MM.1S (cell line): ENCODE data around the gene AK9.

Experiments
- DNase-seq: peaks from one replicate; pipeline ENCODE4 v3.0.0-alpha.2; 2015
- H2AFZ ChIP-seq: fragments of 300-600 bp; sonication (generic); 2 replicates; pipeline ENCODE4 v1.6.0; 2016; ENCODE audit warnings: antibody characterized with exemption, low read length
- H3F3A ChIP-seq: fragments of 300-600 bp; sonication (generic); 2 replicates; pipeline ENCODE4 v1.6.1; 2016; ENCODE audit warnings: mild to moderate bottlenecking, antibody characterized with exemption, low read length, moderate library complexity, mixed read lengths; ENCODE audit not compliant: insufficient read depth
- H3K27ac ChIP-seq: fragments of 300-600 bp; sonication (generic); 2 replicates; pipeline ENCODE4 v1.5.1; 2016; ENCODE audit warnings: mild to moderate bottlenecking, low read length
- H3K27me3 ChIP-seq: fragments of 300-600 bp; sonication (generic); replicated peaks from 2 replicates; pipeline ENCODE4 v1.6.0; 2016; ENCODE audit warnings: low read length; ENCODE audit not compliant: insufficient read depth
- H3K36me3 ChIP-seq: fragments of 300-600 bp; sonication (generic); replicated peaks from 2 replicates; pipeline ENCODE4 v1.6.1; 2016; ENCODE audit warnings: mild to moderate bottlenecking, low read length, mixed read lengths; ENCODE audit not compliant: insufficient read depth
- H3K4me1 ChIP-seq: fragments of 300-600 bp; sonication (generic); 2 replicates; pipeline ENCODE4 v1.6.1; 2016; ENCODE audit warnings: low read length, mixed read lengths
- H3K4me2 ChIP-seq: fragments of 300-600 bp; sonication (generic); 2 replicates; pipeline ENCODE4 v1.6.0; 2016; ENCODE audit warnings: low read depth, low read length
- H3K4me3 ChIP-seq: fragments of 300-600 bp; sonication (generic); 2 replicates; pipeline ENCODE4 v1.5.1; 2016; ENCODE audit warnings: low read length, mixed read lengths
- H3K79me2 ChIP-seq: fragments of 300-600 bp; sonication (generic); 2 replicates; pipeline ENCODE4 v1.6.1; 2016; ENCODE audit warnings: mixed run types, low read length, mixed read lengths
- H3K9ac ChIP-seq: fragments of 300-600 bp; sonication (generic); 2 replicates; pipeline ENCODE4 v1.6.1; 2016; ENCODE audit warnings: low read length, mixed read lengths
- H3K9me2 ChIP-seq: fragments of 300-600 bp; sonication (generic); replicated peaks from 2 replicates; pipeline ENCODE4 v1.6.1; 2016; ENCODE audit warnings: mild to moderate bottlenecking, low read length, mixed read lengths; ENCODE audit not compliant: insufficient read depth
- H3K9me3 ChIP-seq: fragments of 300-600 bp; sonication (generic); replicated peaks from 2 replicates; pipeline ENCODE4 v1.6.1; 2016; ENCODE audit warnings: mild to moderate bottlenecking, low read length, mixed read lengths; ENCODE audit not compliant: insufficient read depth
- H4K20me1 ChIP-seq: fragments of 300-600 bp; sonication (generic); 2 replicates; pipeline ENCODE4 v1.6.1; 2016; ENCODE audit warnings: mild to moderate bottlenecking, low read length, moderate library complexity, mixed read lengths; ENCODE audit not compliant: insufficient read depth
- CTCF ChIP-seq: fragments of 300-600 bp; sonication (generic); IDR thresholded peaks from 2 replicates; pipeline ENCODE4 v1.5.1; 2016; ENCODE audit warnings: antibody characterized with exemption, low read length, mixed read lengths
- EZH2 ChIP-seq: fragments of 300-600 bp; sonication (generic); optimal IDR thresholded peaks from 2 replicates; pipeline ENCODE3; 2017; ENCODE audit warnings: low read depth, mild to moderate bottlenecking, antibody characterized with exemption, low read length, mixed read lengths
- EZH2phosphoT487 ChIP-seq: fragments of 300-600 bp; sonication (generic); IDR thresholded peaks from 2 replicates; pipeline ENCODE4 v1.6.1; 2018; ENCODE audit warnings: antibody characterized with exemption, low read length

The AK9 gene

GRCh38 chr6:109672839-109673238 lies 18.2 kb downstream of the AK9 start:
- Histone ChIP-seq H3F3A (no peaks in the 10 kb centered on the region), H2AFZ (no peak overlapping the region), H3K36me3 (no peaks in the 10 kb centered on the region), H3K9me2 (no peaks in the 10 kb centered on the region), H3K4me1 (no peaks in the 10 kb centered on the region), H3K9me3 (no peaks in the 10 kb centered on the region), H3K9ac (no peak overlapping the region), H4K20me1 (no peaks in the 10 kb centered on the region), H3K4me3 (no peak overlapping the region), H3K4me2 (no peak overlapping the region), H3K27ac (no peak overlapping the region), H3K79me2 (no peaks in the 10 kb centered on the region), H3K27me3 (no peaks in the 10 kb centered on the region)
- no peak for DNase-seq
- TF ChIP-seq CTCF (no peak), EZH2 (no peak), EZH2phosphoT487 (no peak)

GRCh38 chr6:109672175-109672574 lies 18.8 kb downstream of the AK9 start:
- H3K79me2 ChIP-seq, result no peaks in the 10 kb centered on the region
- no peaks in the 10 kb centered on the region for H3K9me2 ChIP-seq
- TF ChIP-seq EZH2 (no peak), CTCF (no peak), EZH2phosphoT487 (no peak)
- no peak overlapping the region for H3K27ac ChIP-seq
- no peak overlapping the region for H2AFZ ChIP-seq
- H3K36me3 ChIP-seq, result no peaks in the 10 kb centered on the region
- no peaks in the 10 kb centered on the region for H3F3A ChIP-seq
- no peak overlapping the region for H3K4me3 ChIP-seq
- no peak for DNase-seq
- H3K4me2 ChIP-seq, result no peak overlapping the region
- no peaks in the 10 kb centered on the region for H3K9me3 ChIP-seq
- H3K9ac ChIP-seq, result no peak overlapping the region
- H3K27me3 ChIP-seq, result no peaks in the 10 kb centered on the region
- H3K4me1 ChIP-seq, result no peaks in the 10 kb centered on the region
- no peaks in the 10 kb centered on the region for H4K20me1 ChIP-seq

- no peaks in the 10 kb centered on the region for H3K79me2 ChIP-seq
- no peaks in the 10 kb centered on the region for H3K4me1 ChIP-seq
- TF ChIP-seq EZH2, result no peak
- no peak for TF ChIP-seq EZH2phosphoT487
- no peak for TF ChIP-seq CTCF
- H3K27ac ChIP-seq, result no peak overlapping the region
- DNase-seq, result no peak
- no peaks in the 10 kb centered on the region for H4K20me1 ChIP-seq
- H2AFZ ChIP-seq, result no peak overlapping the region
- H3K36me3 ChIP-seq, result no peaks in the 10 kb centered on the region
- H3K9ac ChIP-seq, result no peak overlapping the region
- H3K27me3 ChIP-seq, result no peaks in the 10 kb centered on the region
- no peak overlapping the region for H3K4me2 ChIP-seq
- H3K4me3 ChIP-seq, result no peak overlapping the region
- no peaks in the 10 kb centered on the region for H3F3A ChIP-seq
- no peaks in the 10 kb centered on the region for H3K9me2 ChIP-seq
- no peaks in the 10 kb centered on the region for H3K9me3 ChIP-seq
Measured at GRCh38 chr6:109671733-109672132, 19.3 kb downstream of the AK9 start.
